Muscle layer of duodenum (tissue), 2 donors: ENCODE results near the gene LDHAL6B.

Source experiments
- H3K27ac ChIP-seq: one replicate; pipeline ENCODE4 v1.7.0; 2013; ENCODE audit warnings: mild to moderate bottlenecking, low read length
- H3K27me3 ChIP-seq: one replicate; pipeline ENCODE4 v1.7.0; 2013; ENCODE audit warnings: low read depth, mild to moderate bottlenecking, control low read depth, low read length
- H3K36me3 ChIP-seq, 2 donors: one replicate each; pipeline ENCODE4 v1.7.0; 2013; ENCODE audit warnings: low read length in 2 of 2, control low read depth in 1 of 2, mild to moderate bottlenecking in 1 of 2; ENCODE audit not compliant: insufficient read depth in 2 of 2, control insufficient read depth in 1 of 2
- H3K4me1 ChIP-seq, 2 donors: one replicate each; pipeline ENCODE4 v1.7.0; 2013; ENCODE audit warnings: low read length in 2 of 2, mild to moderate bottlenecking in 2 of 2, control low read depth in 1 of 2, moderate library complexity in 1 of 2; ENCODE audit not compliant: insufficient read depth in 2 of 2, control insufficient read depth in 1 of 2
- H3K4me3 ChIP-seq, 2 donors: one replicate each; pipeline ENCODE4 v1.7.0; 2013; ENCODE audit warnings: low read length in 2 of 2, low read depth in 1 of 2, mild to moderate bottlenecking in 1 of 2
- H3K9me3 ChIP-seq, 2 donors: one replicate each; pipeline ENCODE4 v1.7.0; 2013; ENCODE audit warnings: low read length in 2 of 2, control low read depth in 1 of 2, mild to moderate bottlenecking in 1 of 2; ENCODE audit not compliant: control insufficient read depth in 1 of 2
- donor health status: healthy.

LDHAL6B gene

GRCh38 chr15:59256482-59256881 lies 49.8 kb downstream of the LDHAL6B start:
- H3K27me3 ChIP-seq, result no peaks in the 10 kb centered on the region
- no peak overlapping the region for H3K4me3 ChIP-seq
- H3K27ac ChIP-seq, result no peak overlapping the region
- H3K36me3 ChIP-seq, result peaks cover 0 to 8% of the 10 kb centered on the region in 2 donors
- H3K9me3 ChIP-seq, result no peaks in the 10 kb centered on the region
- H3K4me1 ChIP-seq, result no peaks in the 10 kb centered on the region

- H3K4me3 ChIP-seq, result no peak overlapping the region
- no peak overlapping the region for H3K27ac ChIP-seq
- no peaks in the 10 kb centered on the region for H3K4me1 ChIP-seq
- no peaks in the 10 kb centered on the region for H3K27me3 ChIP-seq
- H3K9me3 ChIP-seq, result no peaks in the 10 kb centered on the region
- peaks cover 0 to 8% of the 10 kb centered on the region in 2 donors for H3K36me3 ChIP-seq
Measured at GRCh38 chr15:59257140-59257539, 50.5 kb downstream of the LDHAL6B start.
